ENCODE measurements around the gene CEP43. TPM values are rescaled to one million over a fixed set of nuclear protein-coding genes. Genes with fewer than 3 reads are reported as not detected.
A peak's percentile ranks its signal among the peaks of the same experiment; 100 is the strongest.

The CEP43 gene
- total RNA-seq, 6 experiments from 2014 or later = 16.5 to 24.8 (median 21.0) TPM

DNA sequence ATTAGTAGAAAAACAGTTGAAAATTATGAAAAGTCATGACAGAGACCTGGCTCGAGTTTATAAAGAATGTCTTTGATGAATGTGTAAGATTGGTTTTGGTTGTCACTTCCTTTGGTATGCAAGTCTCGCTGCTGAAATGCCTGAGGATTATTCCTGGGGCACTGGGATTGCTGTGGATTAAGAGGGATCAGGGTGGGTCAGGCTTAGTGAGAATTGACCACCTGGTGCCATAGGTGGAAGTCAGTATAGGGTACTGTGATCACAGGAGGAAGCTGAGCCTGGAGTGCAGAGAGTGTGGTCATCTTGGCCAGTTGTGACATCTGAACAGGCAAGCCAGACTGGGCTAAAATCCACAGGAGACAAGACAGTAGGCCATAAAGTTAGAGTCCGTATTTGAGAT lies 34.9 kb downstream of the CEP43 start:
- H3K27me3 Mint-ChIP-seq (ENCODE audit: insufficient read depth) = no peaks in the 10 kb centered on the region; the same call in 1 of the 2 replicates
- H3K27ac Mint-ChIP-seq = no peak overlapping the region
- H3K36me3 Mint-ChIP-seq (ENCODE audit: low read depth) = peaks cover 50% of the 10 kb centered on the region
- no peak overlapping the region for H3K4me3 Mint-ChIP-seq
- DNase-seq = no peak
- H3K9me3 Mint-ChIP-seq = no peaks in the 10 kb centered on the region
- H3K4me1 Mint-ChIP-seq (ENCODE audit: low read depth) = peaks cover 17% of the 10 kb centered on the region
- TF ChIP-seq, protein P1, sequence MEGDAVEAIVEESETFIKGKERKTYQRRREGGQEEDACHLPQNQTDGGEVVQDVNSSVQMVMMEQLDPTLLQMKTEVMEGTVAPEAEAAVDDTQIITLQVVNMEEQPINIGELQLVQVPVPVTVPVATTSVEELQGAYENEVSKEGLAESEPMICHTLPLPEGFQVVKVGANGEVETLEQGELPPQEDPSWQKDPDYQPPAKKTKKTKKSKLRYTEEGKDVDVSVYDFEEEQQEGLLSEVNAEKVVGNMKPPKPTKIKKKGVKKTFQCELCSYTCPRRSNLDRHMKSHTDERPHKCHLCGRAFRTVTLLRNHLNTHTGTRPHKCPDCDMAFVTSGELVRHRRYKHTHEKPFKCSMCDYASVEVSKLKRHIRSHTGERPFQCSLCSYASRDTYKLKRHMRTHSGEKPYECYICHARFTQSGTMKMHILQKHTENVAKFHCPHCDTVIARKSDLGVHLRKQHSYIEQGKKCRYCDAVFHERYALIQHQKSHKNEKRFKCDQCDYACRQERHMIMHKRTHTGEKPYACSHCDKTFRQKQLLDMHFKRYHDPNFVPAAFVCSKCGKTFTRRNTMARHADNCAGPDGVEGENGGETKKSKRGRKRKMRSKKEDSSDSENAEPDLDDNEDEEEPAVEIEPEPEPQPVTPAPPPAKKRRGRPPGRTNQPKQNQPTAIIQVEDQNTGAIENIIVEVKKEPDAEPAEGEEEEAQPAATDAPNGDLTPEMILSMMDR (IDR thresholded peaks at IDR 0.05) = no peak

DNA sequence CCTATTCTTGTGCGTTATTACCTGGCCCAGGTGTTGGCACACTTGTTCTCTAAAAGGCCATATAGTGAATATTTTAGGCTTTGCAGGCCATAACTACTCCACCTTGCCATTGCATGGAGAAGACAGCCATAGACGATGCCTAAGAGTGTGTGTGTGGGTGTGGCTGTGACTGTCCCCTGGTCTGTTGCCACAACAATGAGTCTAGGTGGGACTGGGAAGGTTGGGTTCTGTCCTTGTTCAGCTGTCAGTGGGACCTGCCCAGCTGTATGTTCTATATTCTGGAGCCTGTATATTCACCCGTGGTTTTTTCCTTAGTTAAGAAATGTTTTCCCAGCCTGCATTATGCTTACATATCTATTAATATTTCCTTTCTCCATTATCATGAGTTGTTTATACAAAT lies 38.6 kb downstream of the CEP43 start:
- Mint-ChIP-seq H3K4me1 (ENCODE audit: low read depth) (no peaks in the 10 kb centered on the region), H3K27ac (no peak overlapping the region), H3K4me3 (no peak overlapping the region), H3K27me3 (ENCODE audit: insufficient read depth) (peaks cover 2% of the 10 kb centered on the region; the same call in 1 of the 2 replicates), H3K9me3 (no peaks in the 10 kb centered on the region), H3K36me3 (ENCODE audit: low read depth) (peaks cover 48% of the 10 kb centered on the region)
- TF ChIP-seq, protein P1 (IDR thresholded peaks at IDR 0.05) = no peak
- no peak for DNase-seq

DNA sequence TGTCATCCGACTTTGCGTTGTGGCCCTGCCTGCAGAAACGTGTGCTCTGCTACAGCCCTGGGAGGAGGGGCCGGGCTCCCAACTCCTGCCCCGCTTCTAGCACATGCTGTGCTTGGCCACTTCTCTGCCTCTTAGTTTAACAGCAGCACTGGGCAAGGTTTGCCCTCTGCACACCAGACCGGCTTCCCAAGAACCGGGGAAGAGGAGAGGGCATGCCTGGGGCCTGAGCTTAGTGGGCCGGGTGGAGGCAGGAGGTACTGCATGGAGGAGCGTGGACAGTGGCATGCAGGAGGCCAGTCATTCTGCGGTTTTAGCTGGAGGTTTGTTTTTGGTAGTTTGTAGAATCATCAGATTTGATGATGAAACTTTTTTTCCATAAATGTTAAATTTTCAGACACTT lies 45.5 kb downstream of the CEP43 start:
- DNase-seq = no peak

DNA sequence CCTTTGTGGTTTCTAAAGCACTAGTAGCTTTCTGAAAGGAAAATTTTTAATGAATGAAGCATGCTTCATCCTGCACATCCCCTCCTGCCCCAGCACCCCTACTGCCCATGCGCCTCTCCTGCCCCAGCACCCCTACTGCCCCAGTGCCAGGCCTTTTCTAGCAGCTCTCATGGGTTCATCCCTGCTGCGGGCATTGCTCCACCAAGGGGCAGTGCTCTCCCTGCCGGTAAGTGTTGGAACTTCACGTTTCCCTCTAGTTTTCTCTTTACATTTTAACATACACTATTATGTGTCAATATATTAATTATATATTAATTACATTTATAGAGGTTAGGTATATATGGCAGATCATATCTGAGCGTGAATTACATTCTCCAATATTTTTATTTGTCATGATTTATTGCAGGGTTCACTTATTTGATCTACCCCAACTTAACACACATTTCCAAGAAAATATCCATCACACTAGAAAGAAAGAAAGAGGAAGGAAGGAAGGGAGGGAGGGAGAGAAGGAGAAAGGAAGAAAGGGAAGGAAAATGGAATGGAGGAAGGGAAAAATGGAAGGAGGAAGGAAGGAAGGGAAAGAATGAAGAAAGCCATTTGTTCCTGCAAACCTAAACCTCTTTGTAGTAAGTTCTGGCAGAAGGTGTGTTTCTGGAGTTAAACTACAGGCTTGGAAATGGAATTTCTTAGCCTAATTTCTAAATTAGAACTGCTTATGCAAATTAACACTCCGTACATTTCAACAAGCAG lies 46.8 kb downstream of the CEP43 start:
- H3K27me3 Mint-ChIP-seq (ENCODE audit: insufficient read depth) = peaks cover 2% of the 10 kb centered on the region; the same call in 1 of the 2 replicates
- H3K4me3 Mint-ChIP-seq = no peak overlapping the region
- no peaks in the 10 kb centered on the region for H3K4me1 Mint-ChIP-seq (ENCODE audit: low read depth)
- DNase-seq = no peak
- TF ChIP-seq, protein P1 (IDR thresholded peaks at IDR 0.05) = peak; percentile 46; the same call in 1 of the 2 replicates
- H3K36me3 Mint-ChIP-seq (ENCODE audit: low read depth) = no peaks in the 10 kb centered on the region
- H3K9me3 Mint-ChIP-seq = no peaks in the 10 kb centered on the region
- H3K27ac Mint-ChIP-seq = no peak overlapping the region

More for the DNA sequence above, 45.5 kb downstream of the CEP43 start:
- TF ChIP-seq, protein P1 (IDR thresholded peaks at IDR 0.05) = no peak
- H3K4me1 Mint-ChIP-seq (ENCODE audit: low read depth) = no peaks in the 10 kb centered on the region
- H3K36me3 Mint-ChIP-seq (ENCODE audit: low read depth) = peaks cover 3% of the 10 kb centered on the region; the same call in 1 of the 2 replicates
- H3K27ac Mint-ChIP-seq = no peak overlapping the region
- peaks cover 2% of the 10 kb centered on the region; the same call in 1 of the 2 replicates for H3K27me3 Mint-ChIP-seq (ENCODE audit: insufficient read depth)
- no peaks in the 10 kb centered on the region for H3K9me3 Mint-ChIP-seq
- H3K4me3 Mint-ChIP-seq = no peak overlapping the region

DNA sequence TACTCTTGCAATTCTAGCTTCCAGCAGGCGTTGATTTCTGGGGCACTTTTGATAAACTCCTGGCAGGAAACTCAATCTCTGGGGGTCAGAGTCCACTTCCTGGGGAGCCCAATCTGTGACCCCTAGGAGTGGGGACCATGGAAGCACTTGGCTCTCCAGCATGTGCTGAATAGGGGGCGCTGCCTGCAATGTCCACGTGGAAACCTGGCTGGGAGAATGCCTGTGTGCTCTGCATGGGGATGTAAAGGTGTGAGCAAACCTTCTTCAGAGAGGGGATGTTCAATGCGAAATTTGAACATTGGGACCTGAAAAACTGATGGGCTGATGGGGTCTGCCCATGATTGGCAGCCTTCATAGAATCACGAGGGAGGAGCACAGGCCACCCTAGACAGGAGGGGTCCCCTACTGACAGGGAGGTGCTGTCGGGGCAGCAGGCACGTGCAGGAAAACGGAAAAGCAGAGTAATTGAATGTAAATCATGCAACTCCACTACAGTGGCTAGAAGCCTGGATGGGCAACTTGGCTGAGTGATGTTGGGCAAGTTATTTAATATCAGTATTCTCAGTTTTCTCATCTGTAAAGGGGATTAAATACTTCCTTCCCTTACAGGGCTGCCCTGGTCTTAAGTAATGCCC lies 47.8 kb downstream of the CEP43 start:
- no peak overlapping the region for H3K27ac Mint-ChIP-seq
- no peak for DNase-seq
- no peak overlapping the region for H3K4me3 Mint-ChIP-seq
- H3K36me3 Mint-ChIP-seq (ENCODE audit: low read depth) = no peaks in the 10 kb centered on the region
- peaks cover 2% of the 10 kb centered on the region; the same call in 1 of the 2 replicates for H3K27me3 Mint-ChIP-seq (ENCODE audit: insufficient read depth)
- no peaks in the 10 kb centered on the region for H3K9me3 Mint-ChIP-seq
- TF ChIP-seq, protein P1 (IDR thresholded peaks at IDR 0.05) = no peak
- no peaks in the 10 kb centered on the region for H3K4me1 Mint-ChIP-seq (ENCODE audit: low read depth)

Data from HFFc6 (cell line).